ENCODE measurements around the gene CHTF18. TPM values are rescaled to one million over a fixed set of nuclear protein-coding genes. Genes with fewer than 3 reads are reported as not detected.

Gene CHTF18
- total and polyA plus RNA-seq, 2 experiments from 2014 or later = 61.3 to 129 TPM

DNA sequence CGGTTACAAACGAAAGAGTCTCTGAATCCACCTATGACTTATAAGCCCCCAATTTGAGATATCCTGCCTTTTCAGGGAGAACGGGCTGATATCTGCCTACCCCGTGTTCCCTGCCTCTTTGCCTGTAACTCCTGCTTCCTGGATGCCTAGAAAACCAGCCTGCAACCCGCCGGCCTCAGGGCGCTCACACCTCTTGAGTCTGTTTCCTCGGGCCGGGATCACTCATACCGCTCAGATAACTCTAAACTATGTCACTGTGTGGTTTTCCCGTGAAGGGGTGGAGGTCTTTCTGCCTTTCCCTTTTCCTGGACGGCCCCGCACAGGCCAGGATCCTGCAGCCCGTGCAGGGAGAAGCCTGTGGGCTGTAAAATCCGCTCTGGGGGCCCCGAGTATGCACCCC, 10.6 kb upstream of the CHTF18 start (continued):
- TF ChIP-seq, protein P1, sequence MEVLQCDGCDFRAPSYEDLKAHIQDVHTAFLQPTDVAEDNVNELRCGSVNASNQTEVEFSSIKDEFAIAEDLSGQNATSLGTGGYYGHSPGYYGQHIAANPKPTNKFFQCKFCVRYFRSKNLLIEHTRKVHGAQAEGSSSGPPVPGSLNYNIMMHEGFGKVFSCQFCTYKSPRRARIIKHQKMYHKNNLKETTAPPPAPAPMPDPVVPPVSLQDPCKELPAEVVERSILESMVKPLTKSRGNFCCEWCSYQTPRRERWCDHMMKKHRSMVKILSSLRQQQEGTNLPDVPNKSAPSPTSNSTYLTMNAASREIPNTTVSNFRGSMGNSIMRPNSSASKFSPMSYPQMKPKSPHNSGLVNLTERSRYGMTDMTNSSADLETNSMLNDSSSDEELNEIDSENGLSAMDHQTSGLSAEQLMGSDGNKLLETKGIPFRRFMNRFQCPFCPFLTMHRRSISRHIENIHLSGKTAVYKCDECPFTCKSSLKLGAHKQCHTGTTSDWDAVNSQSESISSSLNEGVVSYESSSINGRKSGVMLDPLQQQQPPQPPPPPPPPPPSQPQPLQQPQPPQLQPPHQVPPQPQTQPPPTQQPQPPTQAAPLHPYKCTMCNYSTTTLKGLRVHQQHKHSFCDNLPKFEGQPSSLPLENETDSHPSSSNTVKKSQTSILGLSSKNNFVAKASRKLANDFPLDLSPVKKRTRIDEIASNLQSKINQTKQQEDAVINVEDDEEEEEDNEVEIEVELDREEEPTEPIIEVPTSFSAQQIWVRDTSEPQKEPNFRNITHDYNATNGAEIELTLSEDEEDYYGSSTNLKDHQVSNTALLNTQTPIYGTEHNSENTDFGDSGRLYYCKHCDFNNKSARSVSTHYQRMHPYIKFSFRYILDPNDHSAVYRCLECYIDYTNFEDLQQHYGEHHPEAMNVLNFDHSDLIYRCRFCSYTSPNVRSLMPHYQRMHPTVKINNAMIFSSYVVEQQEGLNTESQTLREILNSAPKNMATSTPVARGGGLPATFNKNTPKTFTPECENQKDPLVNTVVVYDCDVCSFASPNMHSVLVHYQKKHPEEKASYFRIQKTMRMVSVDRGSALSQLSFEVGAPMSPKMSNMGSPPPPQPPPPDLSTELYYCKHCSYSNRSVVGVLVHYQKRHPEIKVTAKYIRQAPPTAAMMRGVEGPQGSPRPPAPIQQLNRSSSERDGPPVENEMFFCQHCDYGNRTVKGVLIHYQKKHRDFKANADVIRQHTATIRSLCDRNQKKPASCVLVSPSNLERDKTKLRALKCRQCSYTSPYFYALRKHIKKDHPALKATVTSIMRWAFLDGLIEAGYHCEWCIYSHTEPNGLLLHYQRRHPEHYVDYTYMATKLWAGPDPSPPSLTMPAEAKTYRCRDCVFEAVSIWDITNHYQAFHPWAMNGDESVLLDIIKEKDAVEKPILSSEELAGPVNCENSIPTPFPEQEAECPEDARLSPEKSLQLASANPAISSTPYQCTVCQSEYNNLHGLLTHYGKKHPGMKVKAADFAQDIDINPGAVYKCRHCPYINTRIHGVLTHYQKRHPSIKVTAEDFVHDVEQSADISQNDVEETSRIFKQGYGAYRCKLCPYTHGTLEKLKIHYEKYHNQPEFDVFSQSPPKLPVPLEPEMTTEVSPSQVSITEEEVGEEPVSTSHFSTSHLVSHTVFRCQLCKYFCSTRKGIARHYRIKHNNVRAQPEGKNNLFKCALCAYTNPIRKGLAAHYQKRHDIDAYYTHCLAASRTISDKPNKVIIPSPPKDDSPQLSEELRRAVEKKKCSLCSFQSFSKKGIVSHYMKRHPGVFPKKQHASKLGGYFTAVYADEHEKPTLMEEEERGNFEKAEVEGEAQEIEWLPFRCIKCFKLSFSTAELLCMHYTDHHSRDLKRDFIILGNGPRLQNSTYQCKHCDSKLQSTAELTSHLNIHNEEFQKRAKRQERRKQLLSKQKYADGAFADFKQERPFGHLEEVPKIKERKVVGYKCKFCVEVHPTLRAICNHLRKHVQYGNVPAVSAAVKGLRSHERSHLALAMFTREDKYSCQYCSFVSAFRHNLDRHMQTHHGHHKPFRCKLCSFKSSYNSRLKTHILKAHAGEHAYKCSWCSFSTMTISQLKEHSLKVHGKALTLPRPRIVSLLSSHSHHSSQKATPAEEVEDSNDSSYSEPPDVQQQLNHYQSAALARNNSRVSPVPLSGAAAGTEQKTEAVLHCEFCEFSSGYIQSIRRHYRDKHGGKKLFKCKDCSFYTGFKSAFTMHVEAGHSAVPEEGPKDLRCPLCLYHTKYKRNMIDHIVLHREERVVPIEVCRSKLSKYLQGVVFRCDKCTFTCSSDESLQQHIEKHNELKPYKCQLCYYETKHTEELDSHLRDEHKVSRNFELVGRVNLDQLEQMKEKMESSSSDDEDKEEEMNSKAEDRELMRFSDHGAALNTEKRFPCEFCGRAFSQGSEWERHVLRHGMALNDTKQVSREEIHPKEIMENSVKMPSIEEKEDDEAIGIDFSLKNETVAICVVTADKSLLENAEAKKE (CRISPR knock-in tag; IDR thresholded peaks at IDR 0.05) = no peak
- TF ChIP-seq ZNF331 (CRISPR knock-in tag; IDR thresholded peaks at IDR 0.05; ENCODE audit: low read depth) (no peak), JUNB (IDR thresholded peaks at IDR 0.05; ENCODE audit: unreplicated experiment) (no peak), STAT1 (IDR thresholded peaks at IDR 0.05; ENCODE audit: unreplicated experiment) (no peak), NANOG (IDR thresholded peaks at IDR 0.05; ENCODE audit: borderline replicate concordance) (no peak), EZH2phosphoT487 (IDR thresholded peaks at IDR 0.05; ENCODE audit: unreplicated experiment) (no peak), POLR2AphosphoS5 (IDR thresholded peaks at IDR 0.05; ENCODE audit: low read depth) (no peak), EZH2 (IDR thresholded peaks at IDR 0.05; ENCODE audit: low read depth, unreplicated experiment) (no peak)
- TF ChIP-seq, protein P2, sequence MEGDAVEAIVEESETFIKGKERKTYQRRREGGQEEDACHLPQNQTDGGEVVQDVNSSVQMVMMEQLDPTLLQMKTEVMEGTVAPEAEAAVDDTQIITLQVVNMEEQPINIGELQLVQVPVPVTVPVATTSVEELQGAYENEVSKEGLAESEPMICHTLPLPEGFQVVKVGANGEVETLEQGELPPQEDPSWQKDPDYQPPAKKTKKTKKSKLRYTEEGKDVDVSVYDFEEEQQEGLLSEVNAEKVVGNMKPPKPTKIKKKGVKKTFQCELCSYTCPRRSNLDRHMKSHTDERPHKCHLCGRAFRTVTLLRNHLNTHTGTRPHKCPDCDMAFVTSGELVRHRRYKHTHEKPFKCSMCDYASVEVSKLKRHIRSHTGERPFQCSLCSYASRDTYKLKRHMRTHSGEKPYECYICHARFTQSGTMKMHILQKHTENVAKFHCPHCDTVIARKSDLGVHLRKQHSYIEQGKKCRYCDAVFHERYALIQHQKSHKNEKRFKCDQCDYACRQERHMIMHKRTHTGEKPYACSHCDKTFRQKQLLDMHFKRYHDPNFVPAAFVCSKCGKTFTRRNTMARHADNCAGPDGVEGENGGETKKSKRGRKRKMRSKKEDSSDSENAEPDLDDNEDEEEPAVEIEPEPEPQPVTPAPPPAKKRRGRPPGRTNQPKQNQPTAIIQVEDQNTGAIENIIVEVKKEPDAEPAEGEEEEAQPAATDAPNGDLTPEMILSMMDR (conservative IDR thresholded peaks at IDR 0.05; ENCODE audit: low read depth in 2 of 2) = no peak
- TF ChIP-seq, protein P3, sequence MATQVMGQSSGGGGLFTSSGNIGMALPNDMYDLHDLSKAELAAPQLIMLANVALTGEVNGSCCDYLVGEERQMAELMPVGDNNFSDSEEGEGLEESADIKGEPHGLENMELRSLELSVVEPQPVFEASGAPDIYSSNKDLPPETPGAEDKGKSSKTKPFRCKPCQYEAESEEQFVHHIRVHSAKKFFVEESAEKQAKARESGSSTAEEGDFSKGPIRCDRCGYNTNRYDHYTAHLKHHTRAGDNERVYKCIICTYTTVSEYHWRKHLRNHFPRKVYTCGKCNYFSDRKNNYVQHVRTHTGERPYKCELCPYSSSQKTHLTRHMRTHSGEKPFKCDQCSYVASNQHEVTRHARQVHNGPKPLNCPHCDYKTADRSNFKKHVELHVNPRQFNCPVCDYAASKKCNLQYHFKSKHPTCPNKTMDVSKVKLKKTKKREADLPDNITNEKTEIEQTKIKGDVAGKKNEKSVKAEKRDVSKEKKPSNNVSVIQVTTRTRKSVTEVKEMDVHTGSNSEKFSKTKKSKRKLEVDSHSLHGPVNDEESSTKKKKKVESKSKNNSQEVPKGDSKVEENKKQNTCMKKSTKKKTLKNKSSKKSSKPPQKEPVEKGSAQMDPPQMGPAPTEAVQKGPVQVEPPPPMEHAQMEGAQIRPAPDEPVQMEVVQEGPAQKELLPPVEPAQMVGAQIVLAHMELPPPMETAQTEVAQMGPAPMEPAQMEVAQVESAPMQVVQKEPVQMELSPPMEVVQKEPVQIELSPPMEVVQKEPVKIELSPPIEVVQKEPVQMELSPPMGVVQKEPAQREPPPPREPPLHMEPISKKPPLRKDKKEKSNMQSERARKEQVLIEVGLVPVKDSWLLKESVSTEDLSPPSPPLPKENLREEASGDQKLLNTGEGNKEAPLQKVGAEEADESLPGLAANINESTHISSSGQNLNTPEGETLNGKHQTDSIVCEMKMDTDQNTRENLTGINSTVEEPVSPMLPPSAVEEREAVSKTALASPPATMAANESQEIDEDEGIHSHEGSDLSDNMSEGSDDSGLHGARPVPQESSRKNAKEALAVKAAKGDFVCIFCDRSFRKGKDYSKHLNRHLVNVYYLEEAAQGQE (IDR thresholded peaks at IDR 0.05; ENCODE audit: unreplicated experiment) = no peak
